NCI-H2107 treated with DMSO at 0.1 percent for 48 hours (cell line): ENCODE data around the gene FBXO34.
"Not testable (repeated sequence)": the region's sequence is repeated elsewhere in the genome, so short reads cannot be mapped to it uniquely, and the experiment has no call there.

Experiments
- DNase-seq: peaks from one replicate; lab custom pipeline; 2025; ENCODE audit not compliant: unreplicated experiment; lab: John Stamatoyannopoulos, UW

FBXO34 gene

GRCh38 chr14:55381040-55381439 lies 109.8 kb downstream of the FBXO34 start:
- no peak for DNase-seq

DNA sequence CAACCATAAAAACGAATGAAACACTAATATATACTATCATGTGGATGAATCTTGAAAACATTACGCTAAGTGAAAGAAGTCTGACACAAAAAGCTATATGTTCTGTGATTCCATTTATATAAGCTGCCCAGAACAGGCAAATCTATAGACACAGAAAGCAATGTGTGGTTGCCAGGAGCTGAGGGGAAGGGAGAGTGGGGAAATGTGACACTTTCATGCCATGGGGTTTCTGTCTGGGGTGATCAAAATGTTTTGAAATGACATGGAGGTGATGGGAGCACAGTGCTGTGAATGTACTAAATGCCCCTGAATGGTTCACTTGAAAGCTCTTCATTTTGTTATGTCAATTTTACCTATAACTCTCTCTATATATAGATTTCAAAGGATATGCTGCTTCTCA lies 110.3 kb downstream of the FBXO34 start:
- DNase-seq = no peak

DNA sequence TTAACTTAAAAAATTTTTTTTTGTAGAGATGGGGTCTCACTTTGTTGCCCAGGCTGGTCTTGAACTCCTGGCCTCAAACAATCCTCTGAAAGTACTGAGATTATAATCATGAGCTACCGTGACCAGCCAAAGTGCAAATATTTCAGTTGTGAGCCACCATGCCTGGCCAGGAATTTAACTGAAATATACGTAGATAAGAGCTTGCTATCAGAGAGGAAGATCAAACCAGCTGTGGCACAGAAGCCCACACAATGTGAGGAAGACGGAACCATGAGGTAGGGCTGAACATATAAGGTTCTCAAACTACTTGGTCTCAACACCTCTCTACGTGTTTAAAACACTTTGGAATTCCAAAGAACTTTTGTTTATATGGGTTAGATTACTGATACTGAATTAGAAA lies 111.3 kb downstream of the FBXO34 start:
- DNase-seq = no peak

GRCh38 chr14:55383056-55383466 lies 111.8 kb downstream of the FBXO34 start:
- not testable (repeated sequence) for DNase-seq

GRCh38 chr14:55383541-55384140 lies 112.4 kb downstream of the FBXO34 start:
- DNase-seq = no peak

DNA sequence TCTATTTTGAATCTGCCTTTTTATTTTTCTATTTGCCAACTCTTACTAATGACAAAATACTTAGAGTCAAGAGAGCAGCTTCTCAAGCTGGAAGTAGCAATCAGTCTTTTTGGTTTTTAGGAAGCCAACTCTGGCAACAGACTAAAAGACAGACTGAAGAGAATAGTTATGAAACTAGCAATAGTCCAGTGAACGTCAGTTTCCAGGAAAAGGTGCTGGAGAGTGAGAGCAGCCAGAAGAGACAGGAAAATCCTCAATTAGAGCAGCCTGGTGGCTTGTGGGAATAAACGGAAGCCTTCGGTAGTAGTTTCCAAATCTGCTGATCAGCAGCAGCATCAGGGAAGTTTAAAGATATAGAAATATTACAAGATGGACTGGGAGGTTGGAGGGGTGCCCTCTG lies 113.3 kb downstream of the FBXO34 start:
- no peak for DNase-seq

DNA sequence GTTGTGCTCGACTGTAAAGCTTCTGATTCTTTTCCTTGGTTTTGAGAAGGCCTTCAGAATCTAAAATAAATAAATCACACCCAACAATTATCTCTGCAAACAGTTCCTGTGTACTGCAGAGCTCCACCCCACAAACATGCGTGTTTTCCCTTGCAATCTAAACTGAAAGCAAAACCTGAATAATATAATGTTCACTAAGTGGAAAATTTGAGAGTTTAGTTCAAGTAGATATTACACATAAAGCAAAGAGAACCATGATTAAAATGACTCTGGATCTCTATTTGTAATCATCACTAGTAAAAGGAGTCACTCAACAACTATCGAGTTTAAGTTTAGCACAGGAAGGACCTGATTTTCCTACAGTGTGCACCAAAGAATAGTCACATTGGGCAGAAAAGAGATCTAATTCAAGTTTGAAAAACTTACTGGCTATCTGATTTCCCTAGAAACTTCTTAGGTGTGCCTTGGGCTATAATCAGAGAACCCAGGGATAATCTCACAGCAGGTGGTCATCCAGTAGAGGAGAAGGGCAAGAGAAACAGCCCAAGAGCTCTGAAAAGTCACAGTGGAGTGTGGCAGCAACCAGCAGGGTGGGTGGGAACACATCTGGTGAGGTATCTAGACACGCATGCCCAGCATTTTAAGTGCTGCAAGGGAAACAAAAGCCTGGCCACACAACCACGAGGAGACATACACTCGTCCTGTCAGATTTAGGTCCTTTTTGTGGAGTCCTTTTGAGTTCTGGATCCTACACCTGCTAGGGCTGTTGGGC lies 115.0 kb downstream of the FBXO34 start:
- no peak for DNase-seq

- no peak for DNase-seq
Measured at GRCh38 chr14:55387121-55387520, 115.9 kb downstream of the FBXO34 start.

GRCh38 chr14:55388160-55388559 lies 116.9 kb downstream of the FBXO34 start:
- DNase-seq = no peak

- DNase-seq = no peak
Measured at GRCh38 chr14:55389330-55389729, 118.1 kb downstream of the FBXO34 start.

DNA sequence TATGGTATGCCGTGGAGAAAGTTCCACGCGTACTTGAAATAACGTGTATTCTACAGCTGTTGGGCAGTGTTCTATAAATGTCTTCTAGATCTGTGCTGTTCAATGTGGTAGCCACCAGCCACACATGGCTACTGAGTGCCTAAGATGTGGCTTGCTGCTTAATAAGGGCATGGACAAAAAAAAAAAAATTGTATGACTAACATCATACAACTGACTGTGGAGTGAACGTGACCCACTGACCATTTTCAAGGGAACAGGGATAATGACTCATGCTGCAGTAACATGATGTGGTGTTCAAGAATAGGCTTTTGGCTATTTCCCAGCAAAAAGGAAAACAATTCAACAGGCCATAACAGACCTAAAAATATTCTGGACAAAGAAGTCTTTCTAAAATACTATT lies 127.5 kb downstream of the FBXO34 start:
- no peak for DNase-seq

DNA sequence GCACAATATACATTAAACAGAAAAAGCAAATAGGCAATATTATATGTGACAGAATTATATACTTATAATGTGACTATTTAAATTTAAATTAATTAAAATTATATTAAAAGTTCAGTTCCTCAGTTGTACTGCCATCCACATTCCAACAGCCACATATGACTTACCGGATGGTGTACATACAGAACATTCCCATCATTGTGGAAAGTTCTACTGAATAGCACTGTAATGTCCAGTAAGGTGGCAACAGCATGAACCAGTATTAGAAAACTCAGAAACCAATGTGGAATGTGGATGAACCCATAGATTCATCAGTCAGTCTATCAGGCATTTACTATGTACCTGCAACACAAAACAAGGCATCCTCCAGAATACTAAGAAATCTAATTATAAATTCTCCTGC lies 128.0 kb downstream of the FBXO34 start:
- no peak for DNase-seq

DNA sequence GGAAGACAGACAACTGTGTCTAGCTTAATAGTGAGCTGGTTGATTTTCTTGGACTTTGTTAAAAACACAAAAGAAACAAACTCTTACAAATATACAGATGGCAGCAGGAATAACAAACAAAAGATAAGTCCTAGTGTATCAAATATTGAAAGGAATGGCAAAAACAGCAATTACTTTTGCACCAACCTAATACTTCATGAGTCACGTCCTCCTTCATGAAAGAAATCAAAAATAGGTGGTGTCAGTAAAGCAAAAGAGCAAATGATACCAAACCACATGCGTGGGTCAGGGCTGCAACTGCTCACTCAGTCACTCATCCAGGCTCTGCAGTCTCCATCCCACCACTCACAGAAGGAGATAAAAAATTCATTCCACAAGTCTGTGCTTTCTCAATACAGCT lies 128.6 kb downstream of the FBXO34 start:
- no peak for DNase-seq

DNA sequence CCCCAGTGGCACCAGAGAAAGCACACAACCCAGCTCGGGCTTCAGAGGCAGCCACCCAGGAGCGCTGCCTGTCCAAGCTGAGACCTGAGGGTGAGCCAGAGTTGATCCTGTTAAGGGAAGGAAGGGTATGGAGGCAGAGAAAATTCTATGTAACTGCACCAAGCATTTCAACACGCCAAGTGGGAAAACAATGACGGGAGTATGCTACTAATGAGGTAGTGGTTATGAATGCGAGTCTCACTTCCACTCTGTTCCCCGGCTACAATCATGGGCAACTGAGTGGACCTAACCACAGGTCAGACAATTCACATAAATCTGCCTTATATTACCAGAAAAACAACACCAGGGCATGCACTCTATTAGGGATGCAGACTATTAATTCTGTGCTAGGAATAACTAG lies 130.5 kb downstream of the FBXO34 start:
- DNase-seq = no peak
